ENCODE data around the gene ENHO. TPM values are rescaled to one million over a fixed set of nuclear protein-coding genes. Genes with fewer than 3 reads are reported as not detected.
A peak's percentile ranks its signal among the peaks of the same experiment; 100 is the strongest.

ENHO gene
- total RNA-seq, 2 donors from 2014 or later: 0.75 TPM; not detected in 1

- peak; percentile 82 for DNase-seq (ENCODE audit: low spot score)
- Histone ChIP-seq H3K9me3 (no peaks in the 10 kb centered on the region), H3K4me1 (no peaks in the 10 kb centered on the region), H3K27me3 (no peaks in the 10 kb centered on the region), H3K36me3 (no peaks in the 10 kb centered on the region), H3K4me3 (no peak overlapping the region), H3K27ac (no peak overlapping the region)
- TF ChIP-seq CTCF (IDR thresholded peaks at IDR 0.05): peak; percentile 62 to 89
Observed at GRCh38 chr9:34547960-34548611, 25.3 kb upstream of the ENHO start.

DNA sequence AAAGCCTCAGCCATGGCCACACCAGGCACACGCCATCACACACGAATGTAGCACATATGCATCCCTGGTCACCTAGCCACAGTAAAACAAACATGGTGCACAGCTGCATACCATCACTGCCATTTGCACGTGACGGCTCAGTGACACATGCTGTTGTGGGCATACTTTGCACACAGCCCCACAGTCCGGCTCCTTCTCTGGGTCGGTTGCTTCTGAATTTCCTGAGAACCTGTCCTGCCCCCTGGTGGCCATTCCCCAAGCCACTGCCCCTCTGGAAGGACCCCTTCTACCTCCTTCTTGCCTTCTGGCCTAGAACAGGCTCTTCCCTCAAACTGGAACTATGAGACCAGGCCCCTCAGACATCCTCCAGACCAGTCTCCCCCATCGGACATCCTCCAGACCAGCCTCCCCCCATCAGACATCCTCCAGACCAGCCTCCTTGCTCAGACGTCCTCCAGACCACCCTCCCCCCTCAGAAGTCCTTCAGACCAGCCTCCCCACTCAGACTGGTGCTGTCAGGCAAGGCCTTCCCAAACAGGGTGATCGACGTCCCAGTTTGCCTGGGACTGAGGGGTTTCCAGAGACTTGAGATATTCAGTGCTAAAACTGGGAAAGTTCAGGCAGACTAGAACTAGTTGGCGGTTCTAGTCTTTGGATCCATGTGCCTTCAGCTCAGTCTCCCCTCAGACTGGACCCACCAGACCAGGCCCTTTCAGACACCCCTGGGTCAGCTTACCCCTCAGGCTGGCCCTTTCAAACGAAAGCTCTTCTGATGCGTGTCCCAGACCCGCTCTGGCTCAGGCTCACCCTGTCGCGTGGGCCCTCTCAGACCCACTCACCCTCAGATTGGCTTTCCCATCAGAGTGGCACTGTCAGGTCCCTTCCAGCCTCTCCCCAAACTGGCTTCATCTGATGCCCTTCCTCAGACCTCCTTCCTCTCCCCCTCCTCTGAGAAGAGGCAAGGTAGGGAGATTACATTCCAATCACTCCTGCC is 24.3 kb upstream of the ENHO start:
- Histone ChIP-seq H3K4me3 (no peak overlapping the region), H3K36me3 (no peaks in the 10 kb centered on the region), H3K27me3 (no peaks in the 10 kb centered on the region), H3K9me3 (no peaks in the 10 kb centered on the region), H3K27ac (no peak overlapping the region), H3K4me1 (no peaks in the 10 kb centered on the region)
- TF ChIP-seq CTCF (IDR thresholded peaks at IDR 0.05): peak; percentile 66 to 80
- no peak for DNase-seq (ENCODE audit: low spot score)

DNA sequence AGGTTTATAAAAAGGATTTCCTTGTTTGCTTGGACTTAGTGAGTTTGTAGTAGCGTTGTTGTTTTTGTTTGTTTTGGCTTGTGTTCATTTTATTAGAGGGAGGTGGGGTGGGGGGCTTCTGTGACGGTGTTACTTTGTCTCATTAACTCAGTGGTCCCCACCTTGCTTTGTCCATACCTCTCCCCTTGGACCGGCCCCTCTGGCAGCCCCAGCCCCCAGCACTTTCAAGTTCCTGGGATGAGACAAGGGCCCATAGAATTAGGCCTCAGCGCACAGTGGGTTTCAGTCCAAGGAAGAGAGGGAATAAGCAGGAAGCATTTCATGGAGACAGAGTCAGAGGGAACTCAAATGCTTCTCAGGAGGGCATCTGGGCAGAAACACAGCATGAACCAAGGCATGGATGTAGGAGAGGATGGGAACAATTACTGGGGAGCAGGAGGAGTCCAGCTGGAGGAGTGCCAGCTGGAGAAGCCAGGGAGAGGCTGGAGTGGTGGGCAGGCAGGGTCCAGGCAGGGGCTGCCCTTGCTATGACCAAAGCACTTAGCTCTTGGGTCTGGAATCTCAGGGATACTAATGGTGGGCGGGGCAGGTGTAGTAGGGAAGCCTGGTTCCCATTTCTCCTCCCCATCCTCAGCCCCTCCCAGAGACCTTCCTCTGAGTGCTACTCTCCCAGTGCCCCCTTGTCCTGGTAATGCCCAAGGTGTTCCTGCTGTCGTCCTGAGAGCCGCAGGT is 23.5 kb upstream of the ENHO start:
- H3K27ac ChIP-seq: no peak overlapping the region
- no peaks in the 10 kb centered on the region for H3K27me3 ChIP-seq
- no peaks in the 10 kb centered on the region for H3K9me3 ChIP-seq
- no peak for TF ChIP-seq CTCF (IDR thresholded peaks at IDR 0.05)
- no peaks in the 10 kb centered on the region for H3K4me1 ChIP-seq
- DNase-seq (ENCODE audit: low spot score): no peak
- no peaks in the 10 kb centered on the region for H3K36me3 ChIP-seq
- H3K4me3 ChIP-seq: no peak overlapping the region

- H3K36me3 ChIP-seq: no peaks in the 10 kb centered on the region
- no peak overlapping the region for H3K27ac ChIP-seq
- H3K27me3 ChIP-seq: no peaks in the 10 kb centered on the region
- no peaks in the 10 kb centered on the region for H3K4me1 ChIP-seq
- DNase-seq (ENCODE audit: low spot score): peak; percentile 48
- H3K4me3 ChIP-seq: no peak overlapping the region
- no peaks in the 10 kb centered on the region for H3K9me3 ChIP-seq
- no peak for TF ChIP-seq CTCF (IDR thresholded peaks at IDR 0.05)
Observed at GRCh38 chr9:34545497-34545896, 22.7 kb upstream of the ENHO start.

- no peak for TF ChIP-seq CTCF (IDR thresholded peaks at IDR 0.05)
- no peaks in the 10 kb centered on the region for H3K27me3 ChIP-seq
- DNase-seq (ENCODE audit: low spot score): no peak
Observed at GRCh38 chr9:34544035-34544434, 21.2 kb upstream of the ENHO start.

More at GRCh38 chr9:34544035-34544434, 21.2 kb upstream of the ENHO start:
- Histone ChIP-seq H3K27ac (no peak overlapping the region), H3K9me3 (no peaks in the 10 kb centered on the region), H3K4me1 (no peaks in the 10 kb centered on the region), H3K4me3 (no peak overlapping the region), H3K36me3 (no peaks in the 10 kb centered on the region)
